Effector memory CD8-positive, alpha-beta T cell (primary cell): Measurements from ENCODE around the gene SLC25A10.

Experiments used
- ATAC-seq: fragments of 150-1000 bp; cut with Tn5 transposase; replicated peaks from 2 replicates; pipeline ENCODE4 v1.10.0; 2021; ENCODE audit warnings: mild to moderate bottlenecking, moderate library complexity
- DNase-seq, 3 experiments: peaks; one replicate each; pipeline ENCODE4 v3.0.0; 2021
- H3K27ac Mint-ChIP-seq, 2 donors: one replicate each; pipeline ENCODE4 v1.8.0; 2022; ENCODE audit warnings: mild to moderate bottlenecking in 2 of 2, mixed read lengths in 2 of 2, moderate library complexity in 2 of 2
- H3K27me3 Mint-ChIP-seq, 2 donors: one replicate each; pipeline ENCODE4 v1.8.0; 2022; ENCODE audit warnings: mixed read lengths in 2 of 2
- H3K36me3 Mint-ChIP-seq: one replicate; pipeline ENCODE4 v1.8.0; 2022; ENCODE audit warnings: mild to moderate bottlenecking, moderate library complexity, mixed read lengths; ENCODE audit not compliant: insufficient read depth
- H3K4me1 Mint-ChIP-seq, 2 donors: one replicate each; pipeline ENCODE4 v1.8.0; 2022; ENCODE audit warnings: low read depth in 2 of 2, mixed read lengths in 2 of 2
- H3K4me3 Mint-ChIP-seq, 2 donors: one replicate each; pipeline ENCODE4 v1.8.0; 2022; ENCODE audit warnings: mild to moderate bottlenecking in 2 of 2, mixed read lengths in 2 of 2, moderate library complexity in 2 of 2
- H3K9me3 Mint-ChIP-seq, 2 donors: one replicate each; pipeline ENCODE4 v1.8.0; 2022; ENCODE audit warnings: mixed read lengths in 2 of 2

The SLC25A10 gene

GRCh38 chr17:81715107-81715871 lies 3.2 kb downstream of the SLC25A10 start:
- DNase-seq (no peak), ATAC-seq (no peak)
- H3K4me1 Mint-ChIP-seq, result peaks cover 4 to 10% of the 10 kb centered on the region in 2 donors
- no peaks in the 10 kb centered on the region for H3K27me3 Mint-ChIP-seq
- H3K27ac Mint-ChIP-seq, result no peak overlapping the region
- no peak overlapping the region for H3K4me3 Mint-ChIP-seq
- H3K9me3 Mint-ChIP-seq, result no peaks in the 10 kb centered on the region
- H3K36me3 Mint-ChIP-seq, result peaks cover 10% of the 10 kb centered on the region

DNA sequence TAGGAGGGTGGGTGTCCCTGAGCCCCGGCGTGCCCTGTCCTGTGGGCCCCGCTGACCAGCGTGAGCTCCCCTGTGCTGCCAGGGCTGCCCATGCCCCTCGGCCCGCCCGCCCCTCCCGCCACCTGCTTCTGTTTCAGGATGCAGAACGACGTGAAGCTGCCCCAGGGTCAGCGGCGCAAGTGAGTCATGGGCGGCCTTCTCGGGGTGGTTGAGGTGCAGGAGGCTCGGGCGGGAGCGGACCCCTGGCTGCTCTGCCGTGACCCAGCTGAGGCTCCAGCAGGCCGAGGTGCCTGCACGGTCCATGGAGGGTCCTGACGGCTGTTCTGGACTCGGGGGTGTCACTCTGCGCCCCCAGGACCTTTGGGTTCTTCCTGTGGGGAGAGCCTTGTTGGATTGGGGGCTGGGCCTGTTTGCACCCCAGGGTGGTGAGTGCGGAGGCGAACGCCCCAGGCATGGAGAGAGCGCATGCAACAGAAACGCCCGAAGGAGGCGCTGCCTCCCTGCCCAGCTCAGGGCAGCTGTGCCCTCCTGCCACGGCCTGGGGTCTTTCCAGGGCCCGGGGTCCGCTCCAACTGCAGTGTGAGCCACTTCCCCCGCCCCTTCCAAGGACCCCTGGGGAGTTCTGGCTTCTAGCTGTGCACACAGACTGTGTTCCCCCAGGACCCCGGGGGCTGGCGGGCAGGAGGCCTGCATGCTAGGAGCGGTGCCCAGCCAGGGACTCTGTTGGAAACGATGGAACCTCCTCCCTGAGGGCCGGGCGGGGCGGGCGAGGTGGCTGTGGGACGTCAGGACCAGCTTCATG lies 4.0 kb downstream of the SLC25A10 start:
- H3K27me3 Mint-ChIP-seq, result no peaks in the 10 kb centered on the region
- no peaks in the 10 kb centered on the region for H3K9me3 Mint-ChIP-seq
- peaks cover 10% of the 10 kb centered on the region for H3K36me3 Mint-ChIP-seq
- no peak for DNase-seq
- no peak for ATAC-seq
- peaks cover 4 to 5% of the 10 kb centered on the region in 2 donors for H3K4me1 Mint-ChIP-seq
- no peak overlapping the region for H3K4me3 Mint-ChIP-seq
- no peak overlapping the region for H3K27ac Mint-ChIP-seq

DNA sequence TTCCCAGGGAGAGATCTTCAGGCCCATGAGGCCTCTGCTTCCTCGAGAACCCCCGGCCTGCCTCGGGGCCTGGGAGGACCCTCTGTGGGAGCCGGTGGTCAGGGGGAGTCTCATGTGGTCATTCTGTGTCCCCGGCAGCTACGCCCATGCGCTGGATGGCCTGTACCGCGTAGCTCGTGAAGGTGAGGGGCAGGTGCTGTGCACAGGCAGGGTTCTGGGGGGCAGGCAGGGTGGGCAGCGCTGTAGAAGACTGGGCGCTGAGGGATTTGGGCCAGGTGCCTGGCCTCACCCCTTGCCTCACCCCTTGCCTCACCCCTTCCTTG lies 4.6 kb downstream of the SLC25A10 start:
- Mint-ChIP-seq H3K27ac (no peak overlapping the region), H3K4me1 (peaks cover 4 to 5% of the 10 kb centered on the region in 2 donors), H3K9me3 (no peaks in the 10 kb centered on the region), H3K36me3 (peaks cover 5% of the 10 kb centered on the region), H3K4me3 (no peak overlapping the region), H3K27me3 (no peaks in the 10 kb centered on the region)
- DNase-seq, result no peak
- no peak for ATAC-seq

GRCh38 chr17:81717049-81717765 lies 5.1 kb downstream of the SLC25A10 start:
- no peak for DNase-seq
- H3K27me3 Mint-ChIP-seq, result no peaks in the 10 kb centered on the region
- H3K4me1 Mint-ChIP-seq, result peaks cover 4 to 5% of the 10 kb centered on the region in 2 donors
- H3K27ac Mint-ChIP-seq, result no peak overlapping the region
- H3K4me3 Mint-ChIP-seq, result no peak overlapping the region
- ATAC-seq, result no peak
- H3K36me3 Mint-ChIP-seq, result peaks cover 4% of the 10 kb centered on the region
- no peaks in the 10 kb centered on the region for H3K9me3 Mint-ChIP-seq

DNA sequence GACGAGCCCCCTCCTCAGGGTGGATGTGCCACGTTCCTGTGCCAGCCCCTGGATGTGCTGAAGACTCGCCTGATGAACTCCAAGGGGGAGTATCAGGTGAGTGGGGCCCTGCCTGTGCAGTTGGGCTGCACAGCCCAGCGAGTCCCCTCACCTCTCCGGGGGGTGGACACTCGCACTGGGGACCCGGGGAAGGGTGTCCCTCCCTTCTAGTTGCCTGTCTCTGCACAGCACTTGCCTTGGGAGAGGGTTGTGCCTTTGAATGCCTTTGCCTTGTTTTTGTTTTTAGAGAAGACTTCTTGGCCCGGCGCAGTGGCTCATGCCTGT lies 5.6 kb downstream of the SLC25A10 start:
- ATAC-seq, result no peak
- H3K4me3 Mint-ChIP-seq, result no peak overlapping the region
- no peak for DNase-seq
- peaks cover 3% of the 10 kb centered on the region in 2 donors for H3K4me1 Mint-ChIP-seq
- peaks cover 4% of the 10 kb centered on the region for H3K36me3 Mint-ChIP-seq
- H3K9me3 Mint-ChIP-seq, result no peaks in the 10 kb centered on the region
- no peak overlapping the region for H3K27ac Mint-ChIP-seq
- H3K27me3 Mint-ChIP-seq, result no peaks in the 10 kb centered on the region

- Mint-ChIP-seq H3K4me3 (no peak overlapping the region), H3K27ac (no peak overlapping the region), H3K9me3 (no peaks in the 10 kb centered on the region), H3K36me3 (peaks cover 4% of the 10 kb centered on the region), H3K27me3 (peaks cover 0 to 11% of the 10 kb centered on the region in 2 donors), H3K4me1 (no peaks in the 10 kb centered on the region)
- ATAC-seq (no peak), DNase-seq (no peak)
Observed at GRCh38 chr17:81719410-81720266, 7.6 kb downstream of the SLC25A10 start.

GRCh38 chr17:81720267-81721071 lies 8.4 kb downstream of the SLC25A10 start:
- Mint-ChIP-seq H3K36me3 (peaks cover 4% of the 10 kb centered on the region), H3K4me3 (no peak overlapping the region), H3K27ac (no peak overlapping the region), H3K9me3 (no peaks in the 10 kb centered on the region), H3K27me3 (peaks cover 0 to 11% of the 10 kb centered on the region in 2 donors), H3K4me1 (no peaks in the 10 kb centered on the region)
- no peak for ATAC-seq
- no peak for DNase-seq

DNA sequence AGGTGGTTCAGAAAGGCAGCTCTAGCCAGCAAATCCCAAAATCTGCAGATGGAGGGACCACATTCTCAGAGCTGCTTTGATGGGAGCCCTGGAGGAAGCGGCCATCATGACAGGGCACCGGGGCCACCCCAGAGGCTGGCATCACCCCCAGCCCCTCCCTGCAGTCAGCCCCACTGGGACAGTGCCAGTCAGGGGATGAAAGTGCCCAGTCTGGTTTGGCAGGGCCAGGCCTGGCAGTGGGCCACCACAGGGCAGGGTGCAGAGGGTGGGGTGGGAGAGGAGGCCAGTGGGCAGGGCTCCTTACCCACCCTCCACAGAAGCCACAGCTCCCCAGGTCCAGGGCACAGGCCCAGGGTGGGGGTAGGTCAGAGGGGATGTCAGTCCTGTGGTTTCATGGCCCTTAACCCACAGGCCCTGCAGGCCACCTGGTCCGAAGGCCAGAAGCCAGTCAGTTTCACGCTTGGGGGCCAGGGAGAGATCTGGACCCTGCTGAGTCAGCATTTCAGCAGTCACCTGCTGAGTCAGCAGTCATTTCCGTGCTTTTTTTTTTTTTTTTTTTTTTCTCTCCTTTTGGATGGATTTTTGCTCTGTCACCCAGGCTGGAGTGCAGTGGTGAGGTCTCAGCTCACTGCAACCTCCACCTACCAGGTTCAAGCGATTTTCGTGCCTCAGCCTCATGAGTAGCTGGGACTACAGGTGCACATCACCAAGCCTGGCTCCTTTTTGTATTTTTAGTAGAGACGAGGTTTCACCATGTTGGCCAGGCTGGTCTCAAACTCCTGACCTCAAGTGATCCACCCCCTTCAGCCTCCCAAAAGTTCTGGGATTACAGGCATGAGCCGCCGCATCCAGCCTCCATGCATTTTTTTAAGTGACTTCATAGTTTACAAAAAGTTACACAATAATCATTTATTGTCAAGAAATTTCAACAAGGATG lies 10.4 kb downstream of the SLC25A10 start:
- ATAC-seq (no peak), DNase-seq (no peak)
- H3K4me1 Mint-ChIP-seq, result no peaks in the 10 kb centered on the region
- no peak overlapping the region for H3K4me3 Mint-ChIP-seq
- peaks cover 4% of the 10 kb centered on the region for H3K36me3 Mint-ChIP-seq
- no peaks in the 10 kb centered on the region for H3K9me3 Mint-ChIP-seq
- no peak overlapping the region for H3K27ac Mint-ChIP-seq
- peaks cover 0 to 11% of the 10 kb centered on the region in 2 donors for H3K27me3 Mint-ChIP-seq

DNA sequence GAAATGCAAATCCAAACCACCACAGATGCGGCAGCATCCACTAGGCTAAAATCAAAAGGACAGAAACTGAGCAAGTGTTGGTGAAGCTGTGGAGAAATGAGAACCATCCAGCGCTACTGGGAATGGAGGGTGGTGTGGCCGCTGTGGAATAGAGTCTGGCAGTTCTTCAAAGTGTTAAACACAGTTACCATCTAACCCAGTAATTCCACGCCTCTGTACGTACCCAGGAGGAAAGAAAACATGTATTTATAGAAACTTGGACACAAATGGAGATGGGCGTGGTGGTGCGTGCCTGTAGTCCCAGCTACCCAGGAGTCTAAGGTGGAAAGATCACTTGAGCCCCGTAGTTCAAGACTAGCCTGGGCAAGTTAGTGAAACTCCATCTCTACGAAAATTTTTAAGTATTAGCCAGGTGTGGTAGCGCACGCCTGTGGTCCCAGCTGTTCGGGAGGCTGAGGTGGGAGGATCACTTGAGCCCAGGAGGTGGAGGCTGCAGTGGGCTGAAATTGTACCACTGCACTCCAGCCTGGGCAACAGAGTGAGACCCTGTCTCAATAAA lies 11.6 kb downstream of the SLC25A10 start:
- no peaks in the 10 kb centered on the region for H3K4me1 Mint-ChIP-seq
- no peak overlapping the region for H3K4me3 Mint-ChIP-seq
- no peak overlapping the region for H3K27ac Mint-ChIP-seq
- DNase-seq (no peak), ATAC-seq (no peak)
- H3K36me3 Mint-ChIP-seq, result peaks cover 4% of the 10 kb centered on the region
- peaks cover 0 to 11% of the 10 kb centered on the region in 2 donors for H3K27me3 Mint-ChIP-seq
- H3K9me3 Mint-ChIP-seq, result no peaks in the 10 kb centered on the region

- Mint-ChIP-seq H3K4me3 (no peak overlapping the region), H3K9me3 (no peaks in the 10 kb centered on the region), H3K36me3 (no peaks in the 10 kb centered on the region), H3K27me3 (peaks cover 0 to 12% of the 10 kb centered on the region in 2 donors), H3K4me1 (no peaks in the 10 kb centered on the region), H3K27ac (no peak overlapping the region)
- ATAC-seq (no peak), DNase-seq (no peak)
Observed at GRCh38 chr17:81725439-81725838, 13.4 kb downstream of the SLC25A10 start.

GRCh38 chr17:81726004-81726403 lies 13.9 kb downstream of the SLC25A10 start:
- no peak for DNase-seq
- ATAC-seq, result no peak
- Mint-ChIP-seq H3K4me1 (no peaks in the 10 kb centered on the region), H3K4me3 (no peak overlapping the region), H3K27ac (no peak overlapping the region), H3K27me3 (peaks cover 0 to 17% of the 10 kb centered on the region in 2 donors), H3K9me3 (no peaks in the 10 kb centered on the region), H3K36me3 (no peaks in the 10 kb centered on the region)
